CD14-positive monocyte (primary cell): Measurements from ENCODE around the gene TNXB. TPM values are rescaled to one million over a fixed set of nuclear protein-coding genes. Genes with fewer than 3 reads are reported as not detected.

Source experiments
- DNase-seq, 3 donors: peaks; one replicate each; pipeline ENCODE4 v3.0.0-alpha.2; 2011 to 2022
- H2AFZ ChIP-seq: 2 replicates; pipeline ENCODE4 v1.6.0; 2012; ENCODE audit warnings: mild to moderate bottlenecking, low read depth, low read length, inconsistent platforms; ENCODE audit not compliant: insufficient read depth, poor library complexity, severe bottlenecking
- H3K27ac ChIP-seq, 2 donors: 1 replicate in 1 of 2; 2 replicates in 1 of 2; pipeline ENCODE4 v1.5.1; 2012 to 2013; ENCODE audit warnings: low read length in 2 of 2, control low read depth in 1 of 2, inconsistent platforms in 1 of 2, low read depth in 1 of 2, mild to moderate bottlenecking in 1 of 2
- H3K27me3 ChIP-seq, 2 donors: one replicate each; pipeline versions ENCODE4 v1.6.0 to v1.6.1; 2011 to 2013; ENCODE audit warnings: low read length in 2 of 2; ENCODE audit not compliant: control insufficient read depth in 2 of 2, insufficient read depth in 2 of 2
- H3K36me3 ChIP-seq, 2 donors: replicated peaks in 1 of 2; 1 replicate in 1 of 2; 2 replicates in 1 of 2; pipeline versions ENCODE4 v1.5.1 to v1.6.1; 2012 to 2013; ENCODE audit warnings: low read length in 2 of 2, control low read depth in 1 of 2, inconsistent platforms in 1 of 2, mild to moderate bottlenecking in 1 of 2; ENCODE audit not compliant: insufficient read depth in 2 of 2, control insufficient read depth in 1 of 2
- H3K4me1 ChIP-seq, 2 donors: 1 replicate in 1 of 2; 2 replicates in 1 of 2; pipeline versions ENCODE4 v1.5.1 to v1.6.1; 2012 to 2013; ENCODE audit warnings: low read length in 2 of 2, control low read depth in 1 of 2, inconsistent platforms in 1 of 2, mild to moderate bottlenecking in 1 of 2, moderate library complexity in 1 of 2; ENCODE audit not compliant: insufficient read depth in 2 of 2, control insufficient read depth in 1 of 2
- H3K4me2 ChIP-seq: replicated peaks from 2 replicates; pipeline ENCODE3; 2012; ENCODE audit warnings: low read length, moderate library complexity, mild to moderate bottlenecking; ENCODE audit not compliant: poor library complexity, severe bottlenecking; ENCODE audit errors: extremely low read depth
- H3K4me3 ChIP-seq, 3 experiments: fragments of 200-600 bp in 1 of 3; sonication (generic) in 1 of 3; replicated peaks in 1 of 3; 1 replicate in 2 of 3; 2 replicates in 1 of 3; pipeline ENCODE4 v1.5.1; 2011 to 2013; ENCODE audit warnings: low read length in 3 of 3, mild to moderate bottlenecking in 3 of 3, control low read depth in 2 of 3, low read depth in 2 of 3, inconsistent platforms in 1 of 3, moderate library complexity in 1 of 3
- H3K79me2 ChIP-seq: 2 replicates; pipeline ENCODE4 v1.6.0; 2012; ENCODE audit warnings: mild to moderate bottlenecking, control low read depth, inconsistent platforms, low read length, moderate library complexity; ENCODE audit not compliant: insufficient read depth
- H3K9ac ChIP-seq: 2 replicates; pipeline ENCODE4 v1.6.0; 2017; ENCODE audit warnings: low read length, mild to moderate bottlenecking; ENCODE audit not compliant: insufficient read depth, poor library complexity, severe bottlenecking
- H3K9me3 ChIP-seq, 2 donors: replicated peaks in 1 of 2; 1 replicate in 1 of 2; 2 replicates in 1 of 2; pipeline versions ENCODE4 v1.5.1 to v1.6.1; 2012 to 2013; ENCODE audit warnings: low read length in 2 of 2, control low read depth in 1 of 2; ENCODE audit not compliant: control insufficient read depth in 1 of 2, insufficient read depth in 1 of 2
- H4K20me1 ChIP-seq: 2 replicates; pipeline ENCODE4 v1.6.0; 2012; ENCODE audit warnings: mild to moderate bottlenecking, low read length, control low read depth, moderate library complexity; ENCODE audit not compliant: insufficient read depth
- H3K27ac Mint-ChIP-seq, 7 donors: one replicate each; pipeline ENCODE4 v1.8.0; 2020; ENCODE audit warnings: mild to moderate bottlenecking in 7 of 7, mixed read lengths in 7 of 7, moderate library complexity in 6 of 7, inconsistent platforms in 2 of 7
- H3K27me3 Mint-ChIP-seq, 3 donors: one replicate each; pipeline ENCODE4 v1.8.0; 2021 to 2022; ENCODE audit warnings: low read depth in 3 of 3, mild to moderate bottlenecking in 3 of 3, mixed read lengths in 3 of 3, moderate library complexity in 3 of 3, inconsistent platforms in 1 of 3
- H3K36me3 Mint-ChIP-seq, 2 donors: one replicate each; pipeline ENCODE4 v1.8.0; 2020; ENCODE audit warnings: mixed read lengths in 2 of 2, inconsistent platforms in 1 of 2, mild to moderate bottlenecking in 1 of 2
- H3K4me1 Mint-ChIP-seq: one replicate; pipeline ENCODE4 v1.8.0; 2020; ENCODE audit warnings: mild to moderate bottlenecking, mixed read lengths
- H3K4me3 Mint-ChIP-seq, 2 donors: one replicate each; pipeline ENCODE4 v1.8.0; 2020; ENCODE audit warnings: mild to moderate bottlenecking in 2 of 2, mixed read lengths in 2 of 2, moderate library complexity in 1 of 2
- H3K9me3 Mint-ChIP-seq, 7 donors: one replicate each; pipeline ENCODE4 v1.8.0; 2020 to 2022; ENCODE audit warnings: mixed read lengths in 7 of 7, mild to moderate bottlenecking in 6 of 7, moderate library complexity in 6 of 7, inconsistent platforms in 2 of 7
- WGBS: methylation state at CpG from one replicate; pipeline ENCODE4 v1.1.5; 2013; ENCODE audit warnings: missing lambda C conversion rate; ENCODE audit not compliant: insufficient coverage; 5-methylcytosine and 5-hydroxymethylcytosine counted together
- intact Hi-C, 2 donors: fragments of 100-400 bp; cut with micrococcal nuclease; formaldehyde crosslinking; loops; one replicate each; pipeline versions ENCODE4 v1.15.0 to v1.15.1; 2023
- polyA plus RNA-seq, 3 donors: library from polyadenylated mRNA; depleted of rRNA in 1 of 3; unstranded in 2 of 3; stranded (reverse) in 1 of 3; fragments of 300-500 nt in 2 of 3; fragments of >200 nt in 1 of 3; fragmentation: Illumina TruSeq in 2 of 3; gene quantifications; 1 replicate in 2 of 3; 2 replicates in 1 of 3; pipeline ENCODE4 v1.2.3, GENCODE V29; 2012 to 2021
- TF ChIP-seq, protein P1 (sequence below): fragments of 200-600 bp; IDR thresholded peaks from one replicate; pipeline ENCODE4 v1.8.0; 2022; ENCODE audit warnings: antibody characterized with exemption, mild to moderate bottlenecking

Gene TNXB
- polyA plus RNA-seq, 3 donors: 1.2 TPM; not detected in 2

GRCh38 chr6:32126880-32127279 is 17.7 kb upstream of the TNXB start:
- Mint-ChIP-seq H3K9me3 (peaks cover 0 to 2% (median 0%) of the 10 kb centered on the region in 7 donors), H3K4me1 (peaks cover 42% of the 10 kb centered on the region), H3K27me3 (no peaks in the 10 kb centered on the region), H3K4me3 (peak overlapping the region; percentile 96 to 97), H3K27ac (peak overlapping the region; percentile 43 to 98 (median 96)), H3K36me3 (peaks cover 33 to 45% of the 10 kb centered on the region in 2 donors)
- Histone ChIP-seq H3K27me3 (no peaks in the 10 kb centered on the region), H3K4me1 (peaks cover 36 to 50% of the 10 kb centered on the region in 2 donors), H3K4me2 (peak overlapping the region; percentile 88), H3K36me3 (peaks cover 31 to 47% of the 10 kb centered on the region in 2 donors), H4K20me1 (peaks cover 19% of the 10 kb centered on the region), H3K9me3 (no peaks in the 10 kb centered on the region), H3K9ac (peak overlapping the region; percentile 94), H3K79me2 (peaks cover 51% of the 10 kb centered on the region), H3K4me3 (peak overlapping the region; percentile 89 to 100 (median 94)), H2AFZ (no peak overlapping the region), H3K27ac (peak overlapping the region in 1 of 2 donors; percentile 98)
- DNase-seq: no peak
- WGBS: 60% methylated on average over 7 of the region's 8 CpGs
- intact Hi-C loops: no loop called here
- TF ChIP-seq, protein P1, sequence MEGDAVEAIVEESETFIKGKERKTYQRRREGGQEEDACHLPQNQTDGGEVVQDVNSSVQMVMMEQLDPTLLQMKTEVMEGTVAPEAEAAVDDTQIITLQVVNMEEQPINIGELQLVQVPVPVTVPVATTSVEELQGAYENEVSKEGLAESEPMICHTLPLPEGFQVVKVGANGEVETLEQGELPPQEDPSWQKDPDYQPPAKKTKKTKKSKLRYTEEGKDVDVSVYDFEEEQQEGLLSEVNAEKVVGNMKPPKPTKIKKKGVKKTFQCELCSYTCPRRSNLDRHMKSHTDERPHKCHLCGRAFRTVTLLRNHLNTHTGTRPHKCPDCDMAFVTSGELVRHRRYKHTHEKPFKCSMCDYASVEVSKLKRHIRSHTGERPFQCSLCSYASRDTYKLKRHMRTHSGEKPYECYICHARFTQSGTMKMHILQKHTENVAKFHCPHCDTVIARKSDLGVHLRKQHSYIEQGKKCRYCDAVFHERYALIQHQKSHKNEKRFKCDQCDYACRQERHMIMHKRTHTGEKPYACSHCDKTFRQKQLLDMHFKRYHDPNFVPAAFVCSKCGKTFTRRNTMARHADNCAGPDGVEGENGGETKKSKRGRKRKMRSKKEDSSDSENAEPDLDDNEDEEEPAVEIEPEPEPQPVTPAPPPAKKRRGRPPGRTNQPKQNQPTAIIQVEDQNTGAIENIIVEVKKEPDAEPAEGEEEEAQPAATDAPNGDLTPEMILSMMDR: no peak

DNA sequence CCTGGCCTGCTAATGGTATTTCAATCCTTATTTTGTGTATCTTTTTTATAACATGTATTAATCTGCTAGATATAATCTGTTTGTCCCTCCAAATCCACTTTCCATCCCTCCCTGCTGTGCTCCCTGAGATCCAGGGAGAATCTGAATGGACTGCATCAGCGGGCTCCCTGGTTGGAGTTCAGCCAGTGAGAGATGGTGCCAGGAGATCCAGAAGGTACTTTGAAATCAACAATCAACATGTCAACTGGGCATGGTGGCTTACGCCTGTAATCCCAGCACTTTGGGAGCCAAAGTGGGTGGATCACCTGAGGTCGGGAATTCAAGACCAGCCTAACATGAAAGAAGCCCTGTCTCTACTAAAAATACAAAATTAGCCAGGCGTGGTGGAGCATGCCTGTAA is 14.5 kb upstream of the TNXB start:
- Histone ChIP-seq H3K4me1 (peaks cover 20 to 31% of the 10 kb centered on the region in 2 donors), H3K27me3 (no peaks in the 10 kb centered on the region), H2AFZ (no peak overlapping the region), H4K20me1 (peaks cover 32% of the 10 kb centered on the region), H3K79me2 (peaks cover 43% of the 10 kb centered on the region), H3K9me3 (no peaks in the 10 kb centered on the region), H3K27ac (no peak overlapping the region), H3K36me3 (peaks cover 61 to 76% of the 10 kb centered on the region in 2 donors), H3K4me3 (no peak overlapping the region), H3K9ac (no peak overlapping the region), H3K4me2 (no peak overlapping the region)
- peaks cover 0 to 2% (median 0%) of the 10 kb centered on the region in 7 donors for H3K9me3 Mint-ChIP-seq
- TF ChIP-seq, protein P1: no peak
- peak overlapping the region; percentile 12 to 83 (median 47) for H3K27ac Mint-ChIP-seq
- intact Hi-C loops: loop anchor here in 1 of 2 donors (5.0 kb wide), 1 partner anchor 54 kb away; the partner anchor contains the start of genes AGPAT1 and RNF5
- DNase-seq: no peak
- H3K4me3 Mint-ChIP-seq: no peak overlapping the region
- H3K4me1 Mint-ChIP-seq: peaks cover 35% of the 10 kb centered on the region
- peaks cover 0 to 2% (median 0%) of the 10 kb centered on the region in 3 donors for H3K27me3 Mint-ChIP-seq
- WGBS: 94% methylated on average over 3 of the region's 4 CpGs
- peaks cover 58 to 77% of the 10 kb centered on the region in 2 donors for H3K36me3 Mint-ChIP-seq
